ENCODE results near the gene METTL25B. TPM values are rescaled to one million over a fixed set of nuclear protein-coding genes. Genes with fewer than 3 reads are reported as not detected.

The METTL25B gene
- 34.4 and 34.6 TPM in 2 replicates for total RNA-seq (2014; rRNA removed; shearing (Covaris generic); ENCODE audit: low replicate concordance)

GRCh38 chr1:156727926-156728598, at the start of gene METTL25B:
Gene METTL25B, plus strand, starts transcription at chr1:156728469. Its CDS starts 636 bp downstream, at chr1:156729105.
- peak; percentile 58 for DNase-seq (ENCODE audit: low read depth)
- in situ Hi-C loops (cut with HindIII; ENCODE audit: low pct_unique_long_range_greater_than_20kb, low sequenced_read_pairs) = no loop called here

- in situ Hi-C loops (cut with HindIII; ENCODE audit: low pct_unique_long_range_greater_than_20kb, low sequenced_read_pairs) = no loop called here
- DNase-seq (ENCODE audit: low read depth) = no peak
These were observed 48.2 kb upstream of the METTL25B start for GRCh38 chr1:156680056-156680455.

GRCh38 chr1:156681196-156681960, 46.9 kb upstream of the METTL25B start:
- in situ Hi-C loops (cut with HindIII; ENCODE audit: low pct_unique_long_range_greater_than_20kb, low sequenced_read_pairs) = no loop called here
- no peak for DNase-seq (ENCODE audit: low read depth)

GRCh38 chr1:156682166-156682890, 45.9 kb upstream of the METTL25B start:
- in situ Hi-C loops (cut with HindIII; ENCODE audit: low pct_unique_long_range_greater_than_20kb, low sequenced_read_pairs) = no loop called here
- DNase-seq (ENCODE audit: low read depth) = no peak

GRCh38 chr1:156684227-156684782, 44.0 kb upstream of the METTL25B start:
- in situ Hi-C loops (cut with HindIII; ENCODE audit: low pct_unique_long_range_greater_than_20kb, low sequenced_read_pairs) = no loop called here
- DNase-seq (ENCODE audit: low read depth) = no peak

- DNase-seq (ENCODE audit: low read depth) = peak; percentile 79
- in situ Hi-C loops (cut with HindIII; ENCODE audit: low pct_unique_long_range_greater_than_20kb, low sequenced_read_pairs) = no loop called here
These were observed 39.0 kb upstream of the METTL25B start for GRCh38 chr1:156689035-156689952.

- no peak for DNase-seq (ENCODE audit: low read depth)
- in situ Hi-C loops (cut with HindIII; ENCODE audit: low pct_unique_long_range_greater_than_20kb, low sequenced_read_pairs) = no loop called here
These were observed 38.2 kb upstream of the METTL25B start for GRCh38 chr1:156689953-156690674.

GRCh38 chr1:156690675-156691036, 37.6 kb upstream of the METTL25B start:
- DNase-seq (ENCODE audit: low read depth) = no peak
- in situ Hi-C loops (cut with HindIII; ENCODE audit: low pct_unique_long_range_greater_than_20kb, low sequenced_read_pairs) = no loop called here

GRCh38 chr1:156691191-156691590, 37.1 kb upstream of the METTL25B start:
- DNase-seq (ENCODE audit: low read depth) = no peak
- in situ Hi-C loops (cut with HindIII; ENCODE audit: low pct_unique_long_range_greater_than_20kb, low sequenced_read_pairs) = no loop called here

GRCh38 chr1:156691665-156692440, 36.4 kb upstream of the METTL25B start:
- in situ Hi-C loops (cut with HindIII; ENCODE audit: low pct_unique_long_range_greater_than_20kb, low sequenced_read_pairs) = no loop called here
- DNase-seq (ENCODE audit: low read depth) = peak; percentile 34

- no peak for DNase-seq (ENCODE audit: low read depth)
- in situ Hi-C loops (cut with HindIII; ENCODE audit: low pct_unique_long_range_greater_than_20kb, low sequenced_read_pairs) = no loop called here
These were observed 35.8 kb upstream of the METTL25B start for GRCh38 chr1:156692441-156692924.

- in situ Hi-C loops (cut with HindIII; ENCODE audit: low pct_unique_long_range_greater_than_20kb, low sequenced_read_pairs) = no loop called here
- peak; percentile 41 for DNase-seq (ENCODE audit: low read depth)
These were observed 35.1 kb upstream of the METTL25B start for GRCh38 chr1:156692925-156693847.

- in situ Hi-C loops (cut with HindIII; ENCODE audit: low pct_unique_long_range_greater_than_20kb, low sequenced_read_pairs) = no loop called here
- DNase-seq (ENCODE audit: low read depth) = peak; percentile 45
These were observed 34.2 kb upstream of the METTL25B start for GRCh38 chr1:156693848-156694689.

- in situ Hi-C loops (cut with HindIII; ENCODE audit: low pct_unique_long_range_greater_than_20kb, low sequenced_read_pairs) = no loop called here
These were observed 33.6 kb upstream of the METTL25B start for GRCh38 chr1:156694690-156694962.

GRCh38 chr1:156696755-156697154, 31.5 kb upstream of the METTL25B start:
- no peak for DNase-seq (ENCODE audit: low read depth)
- in situ Hi-C loops (cut with HindIII; ENCODE audit: low pct_unique_long_range_greater_than_20kb, low sequenced_read_pairs) = no loop called here

More at GRCh38 chr1:156694690-156694962, 33.6 kb upstream of the METTL25B start:
- DNase-seq (ENCODE audit: low read depth) = no peak
